Measurements from ENCODE around the gene NOL7.

The NOL7 gene

DNA sequence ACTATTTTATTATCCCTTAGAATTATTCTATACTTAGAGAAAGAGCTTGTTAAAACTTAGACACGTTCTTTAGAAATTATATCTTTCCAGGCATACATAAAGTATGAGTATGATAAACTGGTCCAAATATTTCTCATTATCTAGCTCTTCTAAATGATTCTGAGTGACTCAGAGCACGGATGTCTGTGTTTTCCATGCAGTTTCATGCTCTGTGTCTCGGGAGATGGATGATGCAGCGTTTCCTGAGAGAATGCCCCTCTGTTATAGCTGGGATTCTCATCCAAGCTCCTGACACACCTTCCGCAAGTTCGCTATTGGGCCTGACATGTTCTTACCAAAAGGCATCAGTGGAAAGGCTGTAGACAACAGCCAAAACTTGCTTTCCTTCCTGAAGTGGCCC lies 21.4 kb upstream of the NOL7 start:
- DNase-seq (ENCODE audit: low read depth in 2 of 3, low spot score in 2 of 3): no peak

DNA sequence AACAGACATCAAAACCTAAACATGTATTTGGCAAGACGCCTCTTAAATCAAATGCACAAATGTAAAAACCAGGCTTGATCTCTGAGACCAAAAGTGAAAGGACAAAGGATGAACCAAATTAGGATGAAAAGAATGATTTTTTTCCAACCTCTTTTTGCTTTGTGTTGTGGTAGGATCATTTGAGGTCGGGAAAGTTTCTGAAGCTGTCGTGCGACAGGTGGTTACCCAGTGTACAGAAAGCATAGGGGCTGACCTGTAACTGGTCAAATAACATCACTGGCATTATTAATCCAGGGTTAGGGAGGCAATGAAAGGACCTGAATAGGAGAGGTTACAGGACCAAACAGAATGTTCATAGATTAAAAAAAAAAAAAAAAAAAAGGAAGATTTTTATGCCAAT lies 18.1 kb upstream of the NOL7 start:
- no peak for DNase-seq (ENCODE audit: low read depth in 2 of 3, low spot score in 2 of 3)

DNA sequence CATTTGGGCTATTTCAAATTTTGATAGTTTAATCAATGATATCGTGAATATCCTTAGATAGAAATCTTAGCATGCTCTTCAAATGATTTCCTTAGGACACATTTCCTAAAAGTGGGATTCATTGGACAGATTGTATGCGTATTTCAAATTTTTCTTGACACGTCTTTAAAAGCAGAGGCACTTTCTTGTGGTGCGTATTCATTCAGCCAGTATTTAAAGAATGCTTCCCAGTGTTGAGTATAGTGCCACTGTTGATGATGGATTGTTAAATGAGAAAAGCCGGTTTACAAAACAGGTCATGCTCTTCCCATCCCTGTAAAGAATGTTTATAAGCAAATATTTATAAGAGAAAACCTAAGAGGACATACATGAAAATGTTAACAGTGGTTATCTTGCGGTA lies 15.1 kb upstream of the NOL7 start:
- no peak for DNase-seq (ENCODE audit: low read depth in 2 of 3, low spot score in 2 of 3)

DNA sequence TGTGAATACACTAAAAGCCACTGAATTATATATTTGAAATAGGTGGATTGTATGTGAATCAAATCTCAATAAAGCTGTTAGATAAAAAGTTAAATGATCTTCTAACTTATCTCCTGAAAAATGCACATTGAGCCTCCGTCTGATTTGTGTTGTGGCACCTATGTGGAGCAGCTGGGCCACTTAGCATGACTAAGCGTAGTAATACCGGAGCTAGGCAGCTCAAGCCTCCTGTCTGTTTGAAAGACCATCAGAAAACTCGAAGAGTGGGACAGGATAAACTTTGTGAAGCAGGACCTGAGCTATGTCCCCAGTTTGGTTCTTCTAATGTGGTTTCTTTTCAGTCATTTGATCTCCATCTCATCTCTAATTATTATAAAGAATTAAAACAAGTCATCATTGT lies 11.0 kb upstream of the NOL7 start:
- no peak for DNase-seq (ENCODE audit: low read depth in 2 of 3, low spot score in 2 of 3)

DNA sequence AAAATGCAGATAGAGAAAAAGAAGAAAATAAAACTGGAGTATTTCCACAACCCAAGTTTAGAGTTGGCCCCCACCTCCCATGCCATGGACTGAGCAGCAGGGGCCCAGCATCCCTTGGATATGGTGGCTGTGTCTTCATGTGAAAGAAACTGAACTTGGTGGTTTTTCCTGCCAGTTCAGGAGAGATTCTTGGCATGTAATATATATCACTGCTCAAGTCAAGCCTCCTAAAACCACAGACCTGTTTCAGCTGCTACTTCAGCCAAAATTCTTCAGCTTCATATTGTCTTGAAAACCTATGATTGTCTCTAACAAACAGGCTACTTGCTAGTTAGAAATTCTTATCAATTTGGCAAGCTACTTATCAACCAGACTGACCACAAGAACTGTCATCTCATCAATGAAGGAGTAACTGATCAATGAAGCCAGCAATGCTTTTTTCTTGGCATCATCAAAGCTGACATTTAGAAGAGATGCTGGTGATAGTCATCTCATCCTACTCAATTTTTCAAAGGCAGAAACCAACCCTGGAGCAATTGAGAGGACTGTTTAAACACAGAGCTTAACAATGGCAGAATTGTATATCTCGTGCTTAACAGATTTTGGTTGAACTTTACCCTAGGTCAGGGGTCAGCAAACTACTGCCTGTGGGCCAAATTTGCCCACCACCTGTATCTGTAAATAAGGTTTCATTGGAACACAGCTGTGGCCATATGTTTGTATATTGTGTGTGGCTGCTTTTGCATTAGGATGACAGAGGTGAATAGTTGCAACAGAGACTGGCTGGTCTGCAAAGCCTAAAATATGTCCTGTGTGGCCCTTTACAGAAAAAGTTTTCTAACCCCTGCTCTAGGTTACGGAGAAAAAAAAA lies 10.4 kb upstream of the NOL7 start:
- no peak for DNase-seq (ENCODE audit: low read depth in 2 of 3, low spot score in 2 of 3)

DNA sequence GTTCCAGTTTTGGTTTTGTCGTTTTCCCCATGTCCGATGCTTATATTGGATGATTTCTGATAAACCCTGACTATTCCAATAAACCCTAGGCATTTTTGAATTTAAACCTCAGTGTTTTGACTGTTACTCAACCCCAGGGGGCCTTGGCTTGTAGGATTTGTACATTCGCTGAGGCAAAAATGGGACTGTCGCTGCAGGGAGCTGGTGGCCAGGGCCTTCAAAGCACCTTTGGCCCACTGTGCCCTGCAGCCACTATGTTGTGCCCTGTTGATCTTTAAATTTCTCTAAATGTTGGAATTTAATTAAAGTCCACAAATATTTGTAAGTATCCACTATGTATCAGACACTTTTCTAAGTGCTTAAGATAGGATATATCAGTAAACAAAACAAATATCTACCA lies 9.5 kb upstream of the NOL7 start:
- no peak for DNase-seq (ENCODE audit: low read depth in 2 of 3, low spot score in 2 of 3)

DNA sequence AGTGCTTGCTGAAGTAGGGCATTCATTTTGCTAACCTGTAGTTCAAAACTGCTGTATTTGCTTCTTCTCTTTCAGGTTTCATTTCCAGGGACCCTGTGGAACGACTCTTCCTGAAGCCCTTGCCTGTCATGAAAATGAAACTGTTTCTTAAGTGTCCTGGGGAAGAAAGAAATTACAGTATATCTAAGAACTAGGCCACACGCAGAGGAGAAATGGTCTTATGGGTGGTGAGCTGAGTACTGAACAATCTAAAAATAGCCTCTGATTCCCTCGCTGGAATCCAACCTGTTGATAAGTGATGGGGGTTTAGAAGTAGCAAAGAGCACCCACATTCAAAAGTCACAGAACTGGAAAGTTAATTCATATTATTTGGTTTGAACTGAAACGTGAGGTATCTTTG lies 3.4 kb upstream of the NOL7 start:
- no peak for DNase-seq (ENCODE audit: low read depth in 2 of 3, low spot score in 2 of 3)

DNA sequence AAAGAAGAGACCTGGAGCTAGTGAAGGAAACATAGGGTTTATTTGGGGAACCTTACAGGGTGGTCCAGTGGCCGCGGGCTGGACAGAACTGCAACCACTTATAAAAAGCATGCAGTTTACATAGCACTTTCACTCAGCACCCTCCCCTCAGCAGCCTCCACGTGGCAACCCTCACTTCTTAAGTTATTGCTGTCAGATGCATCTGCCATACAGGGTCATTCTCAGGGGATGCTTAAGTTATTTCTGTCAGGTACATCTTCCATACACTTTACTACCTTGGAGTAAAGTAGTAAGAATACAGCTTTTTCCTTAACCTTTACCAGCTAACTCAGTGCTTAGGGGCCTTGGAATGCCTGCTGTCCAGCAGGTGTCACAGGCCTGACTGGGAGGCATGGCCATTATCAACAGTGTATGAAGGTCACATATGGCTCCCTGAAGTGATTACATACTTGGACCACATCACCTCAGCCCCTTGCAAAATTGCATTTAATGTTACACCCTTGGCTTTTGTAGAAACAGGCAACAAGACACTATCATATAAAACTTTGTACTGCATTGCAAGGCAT lies 2.0 kb upstream of the NOL7 start:
- no peak for DNase-seq (ENCODE audit: low read depth in 2 of 3, low spot score in 2 of 3)

DNA sequence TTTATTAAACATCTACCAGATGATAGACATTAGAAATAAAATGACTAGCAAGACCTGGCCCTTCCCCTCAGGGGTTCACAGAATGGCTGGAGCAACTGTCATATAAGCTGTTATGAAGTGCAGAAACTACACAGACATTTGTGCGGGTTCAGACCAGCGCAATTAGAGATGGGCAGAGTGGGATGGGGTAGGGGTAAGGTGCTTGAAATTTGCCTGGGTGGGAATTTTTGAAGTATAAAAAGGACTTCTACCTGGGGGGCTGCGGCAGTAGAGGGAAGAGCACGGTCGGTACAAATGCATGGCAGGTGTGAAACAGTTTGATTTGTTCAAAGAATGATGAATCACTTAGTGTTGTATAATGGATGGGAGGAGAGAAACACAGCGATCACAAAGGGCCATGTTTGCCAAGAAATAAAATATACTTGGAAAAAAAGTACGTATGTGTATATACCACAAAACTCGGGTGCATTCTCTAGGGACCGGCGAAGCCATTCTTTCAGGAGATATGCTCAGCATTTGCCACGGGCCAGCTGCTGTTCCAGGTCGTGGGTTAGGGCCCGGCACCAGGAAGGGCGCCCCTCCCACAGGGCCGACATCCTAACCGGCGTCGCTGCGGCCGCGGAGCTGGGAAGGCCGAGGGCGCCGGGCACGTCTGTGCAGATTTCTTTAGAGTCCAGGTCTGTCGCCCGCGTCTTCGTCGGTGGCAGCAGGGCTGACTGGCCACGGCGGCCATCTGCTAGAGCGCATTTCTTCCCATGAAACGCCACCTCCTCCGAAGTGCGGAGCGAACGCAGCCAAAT lies 809 bp upstream of the NOL7 start:
- DNase-seq (ENCODE audit: low read depth in 2 of 3, low spot score in 2 of 3): no peak

DNA sequence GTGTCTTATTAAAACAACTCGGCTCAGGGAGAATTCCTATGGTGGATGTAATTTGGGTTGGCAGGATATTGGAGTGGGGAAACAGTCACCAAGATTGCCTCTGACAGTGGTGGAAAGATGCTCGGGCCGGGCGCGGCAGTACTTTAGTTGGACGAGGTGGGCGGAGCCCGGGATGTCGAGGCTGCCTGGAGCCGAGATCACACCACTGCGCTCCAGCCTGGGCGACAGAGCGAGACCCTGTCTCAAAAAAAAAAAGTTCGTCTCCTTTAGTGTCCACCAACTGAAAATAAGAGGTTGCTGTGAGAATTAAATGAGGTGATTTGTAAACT lies 621 bp downstream of the NOL7 start:
- DNase-seq (ENCODE audit: low read depth in 2 of 3, low spot score in 2 of 3): no peak

DNA sequence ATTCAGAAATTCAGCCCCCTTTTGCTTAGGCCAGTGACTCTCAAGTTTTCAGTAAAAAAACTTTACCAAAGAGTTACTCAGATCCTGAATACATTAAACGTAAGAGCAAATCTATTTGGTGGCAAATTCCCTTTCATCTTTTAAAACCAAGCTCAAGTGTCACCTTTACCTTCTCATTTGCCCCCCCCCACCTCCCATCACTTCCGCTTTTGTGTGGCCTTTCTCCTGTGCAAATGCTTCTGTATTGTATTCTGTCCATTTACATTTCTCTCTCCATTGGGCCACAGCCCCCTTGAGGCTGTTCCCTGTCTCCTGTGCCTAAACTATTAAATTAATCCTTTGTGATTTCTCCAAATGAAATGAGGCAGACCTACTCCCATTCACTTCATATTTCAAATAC lies 1.9 kb downstream of the NOL7 start:
- no peak for DNase-seq (ENCODE audit: low read depth in 2 of 3, low spot score in 2 of 3)

DNA sequence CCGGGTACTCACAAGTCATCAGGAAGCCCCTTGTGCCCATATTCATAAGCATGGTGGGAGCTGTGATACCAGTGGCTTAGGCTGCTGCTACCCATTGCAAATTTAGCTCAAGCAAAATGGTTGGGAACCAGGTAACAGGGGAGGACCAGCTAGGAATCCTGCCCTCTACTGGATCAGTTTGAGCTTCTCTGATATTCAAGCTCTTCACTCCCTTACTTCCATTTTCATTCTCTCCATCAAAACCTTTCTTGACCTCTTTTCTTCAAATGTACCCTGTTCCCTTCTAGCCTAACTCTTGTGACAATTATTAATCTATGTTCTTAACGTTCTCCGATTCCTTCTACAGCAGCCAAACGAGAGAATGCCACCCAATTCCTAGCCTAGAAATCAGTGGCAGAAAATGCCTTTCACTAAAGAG lies 9.7 kb downstream of the NOL7 start:
- DNase-seq (ENCODE audit: low read depth in 2 of 3, low spot score in 2 of 3): no peak

DNA sequence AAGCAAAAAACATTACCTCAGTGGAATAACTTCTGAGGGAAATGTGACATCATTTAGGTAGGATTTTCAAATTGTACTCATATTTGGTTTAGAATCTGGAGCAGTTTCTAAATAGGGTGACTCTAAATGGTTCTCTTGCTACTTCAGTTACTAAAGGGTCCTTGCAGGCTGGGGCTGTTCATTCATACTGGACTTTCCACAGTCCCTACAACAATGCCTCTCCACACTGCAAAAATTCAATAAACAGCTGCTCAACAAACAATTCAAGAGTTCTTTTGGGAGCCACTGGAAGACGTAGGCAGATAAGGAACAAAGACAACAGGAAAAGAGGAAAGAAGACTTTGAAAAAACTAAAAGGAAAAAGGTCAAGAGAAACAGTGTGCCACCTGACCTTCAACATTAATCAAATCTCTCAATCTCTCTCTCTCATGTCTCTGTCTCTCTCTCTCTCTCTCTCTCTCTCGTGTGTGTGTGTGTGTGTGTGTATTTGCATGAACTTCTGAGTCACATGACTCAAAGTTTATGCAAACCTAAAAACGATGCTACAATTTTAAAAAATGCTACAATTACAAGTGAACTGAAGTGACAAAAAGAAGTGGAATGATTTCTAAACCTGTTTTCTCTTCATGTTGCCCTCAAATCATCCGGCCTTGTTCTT lies 14.5 kb downstream of the NOL7 start:
- no peak for DNase-seq (ENCODE audit: low read depth in 2 of 3, low spot score in 2 of 3)

DNA sequence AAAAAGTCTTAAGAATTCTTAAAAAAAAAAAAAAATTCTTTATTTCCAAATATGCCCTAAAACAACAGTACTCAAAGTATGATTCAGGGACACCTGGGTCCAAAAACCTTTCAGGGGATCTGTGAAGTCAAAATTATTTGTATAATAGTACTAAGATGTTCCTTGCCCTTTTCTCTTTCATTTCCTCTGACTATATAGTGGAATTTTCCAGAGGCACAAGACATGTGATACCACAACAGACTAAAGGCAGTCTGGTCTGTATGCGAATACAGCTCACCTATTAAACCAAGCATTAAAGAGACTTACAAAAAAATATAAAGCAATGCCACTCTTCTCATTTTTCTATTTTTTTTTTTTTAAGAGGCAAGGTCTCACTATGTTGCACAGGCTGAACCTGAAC lies 15.4 kb downstream of the NOL7 start:
- DNase-seq (ENCODE audit: low read depth in 2 of 3, low spot score in 2 of 3): no peak

DNA sequence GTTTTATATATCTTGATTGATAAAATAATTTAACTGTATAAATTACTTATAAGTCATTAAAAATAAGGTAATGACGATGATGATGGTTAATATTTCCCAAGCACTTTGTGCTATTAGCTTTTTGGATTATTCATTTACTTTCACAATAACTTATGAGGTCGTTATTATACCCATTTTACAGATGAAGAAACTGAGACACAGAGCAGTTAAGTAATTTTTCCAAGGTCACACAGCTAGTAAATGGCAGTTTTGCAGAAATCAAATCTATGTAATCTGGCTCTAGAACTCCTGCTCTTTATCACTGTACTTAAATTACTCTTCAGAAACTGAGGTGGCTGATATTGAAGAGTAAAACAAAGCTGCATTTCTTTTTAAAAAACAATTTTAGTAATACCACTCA lies 18.2 kb downstream of the NOL7 start:
- no peak for DNase-seq (ENCODE audit: low read depth in 2 of 3, low spot score in 2 of 3)

DNA sequence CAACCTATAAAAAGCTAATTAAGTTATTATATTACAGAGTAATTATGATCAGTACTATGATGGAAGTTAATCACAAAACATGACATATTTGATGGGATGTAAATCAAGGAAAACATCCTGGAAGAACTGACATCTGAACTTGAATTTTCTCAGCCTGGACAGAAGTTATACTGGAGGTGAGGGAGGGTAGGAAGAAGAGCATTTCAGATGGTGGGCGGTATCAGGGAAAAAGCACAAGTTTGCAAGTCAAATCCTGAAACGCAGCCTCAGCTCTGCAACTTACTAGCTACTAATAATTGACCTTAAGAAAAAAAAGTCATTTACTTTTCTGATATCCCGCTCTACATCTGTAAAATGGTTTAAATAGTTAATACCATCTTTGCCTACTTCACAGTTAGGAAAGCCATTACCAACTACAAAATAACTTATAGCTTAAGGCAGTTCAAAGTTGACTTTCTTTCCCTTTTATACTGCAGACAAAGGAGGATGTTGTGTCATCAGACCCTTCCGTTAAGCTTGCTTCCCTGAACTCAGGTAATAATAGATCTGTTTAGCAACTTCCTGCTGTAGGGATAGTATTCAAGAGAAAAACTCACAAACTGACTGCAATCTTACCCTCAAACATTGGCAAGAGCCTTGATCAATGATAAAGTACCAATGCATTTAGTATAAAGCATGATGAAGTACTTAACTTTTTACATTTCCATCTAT lies 21.0 kb downstream of the NOL7 start:
- no peak for DNase-seq (ENCODE audit: low read depth in 2 of 3, low spot score in 2 of 3)

DNA sequence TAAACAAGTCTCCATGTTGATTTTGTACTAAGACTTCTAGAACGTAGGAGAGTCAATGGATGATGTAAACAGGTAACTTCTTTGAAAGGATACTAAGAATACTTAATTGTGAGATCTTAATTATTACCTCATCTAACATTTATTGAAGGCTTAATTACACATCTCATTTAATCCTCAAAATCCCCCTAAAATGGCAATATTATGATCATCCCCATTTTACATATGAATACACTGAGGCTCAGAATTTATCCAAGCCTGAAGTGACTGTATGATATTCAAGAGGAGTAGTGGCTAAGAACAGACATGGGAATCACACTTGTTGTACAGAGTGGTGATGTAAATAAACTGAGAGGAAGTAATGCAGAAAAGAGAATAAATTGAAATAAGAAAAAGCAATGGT lies 22.9 kb downstream of the NOL7 start:
- no peak for DNase-seq (ENCODE audit: low read depth in 2 of 3, low spot score in 2 of 3)

DNA sequence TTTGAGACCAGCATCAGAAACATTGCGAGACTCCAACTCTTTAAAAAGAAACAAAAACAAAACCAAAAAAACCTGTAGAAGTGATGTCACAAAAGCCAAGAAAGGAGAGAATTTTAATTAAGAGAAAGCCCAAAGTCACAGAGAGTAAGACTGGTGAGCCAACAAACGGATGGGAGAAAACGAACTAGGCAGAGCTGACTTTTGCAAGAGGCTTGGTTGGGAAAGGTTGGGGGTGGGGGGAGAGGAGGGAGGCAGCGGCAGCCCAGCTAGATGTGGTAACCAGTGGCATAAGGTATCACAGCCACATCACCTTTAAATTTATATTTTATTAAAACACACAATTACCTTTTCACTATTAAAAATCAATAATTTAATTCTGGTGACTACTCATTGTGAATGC lies 23.5 kb downstream of the NOL7 start:
- DNase-seq (ENCODE audit: low read depth in 2 of 3, low spot score in 2 of 3): no peak

DNA sequence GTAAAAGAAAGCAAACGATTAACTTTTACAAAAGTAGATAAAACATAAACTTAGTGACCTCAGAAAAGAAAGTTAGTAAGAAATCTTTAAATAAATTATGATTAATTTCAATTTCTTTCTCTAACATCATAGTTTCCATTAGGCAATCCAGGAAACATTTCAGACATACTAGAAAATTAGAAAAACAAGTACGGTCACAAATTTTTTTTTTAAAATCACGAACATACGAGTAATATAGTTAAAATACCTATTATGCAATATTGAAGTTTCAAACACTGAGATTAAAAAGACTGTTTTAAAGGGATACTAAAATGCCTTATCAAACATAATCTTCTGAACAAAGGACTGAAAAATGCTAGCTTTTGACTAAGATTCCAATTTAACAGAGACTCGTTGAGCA lies 26.2 kb downstream of the NOL7 start:
- DNase-seq (ENCODE audit: low read depth in 2 of 3, low spot score in 2 of 3): no peak

DNA sequence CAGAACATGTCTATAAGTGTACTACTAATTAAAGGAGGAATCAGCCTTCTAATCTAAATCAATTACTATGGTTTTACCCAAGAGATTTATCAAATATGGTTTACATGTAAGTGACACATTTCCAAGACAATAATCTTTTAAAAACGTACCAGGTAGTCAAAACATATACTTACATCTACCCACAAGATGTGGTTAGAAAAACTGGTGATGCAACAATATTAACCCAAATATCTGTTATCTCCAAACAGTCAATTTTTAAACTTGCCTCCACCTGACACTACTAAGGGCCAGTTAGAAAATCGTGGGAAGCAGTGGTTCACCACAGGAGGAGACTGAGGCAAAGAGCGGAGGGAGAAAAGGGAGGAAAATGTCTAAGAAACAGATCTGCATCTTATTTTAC lies 28.0 kb downstream of the NOL7 start:
- DNase-seq (ENCODE audit: low read depth in 2 of 3, low spot score in 2 of 3): no peak

DNA sequence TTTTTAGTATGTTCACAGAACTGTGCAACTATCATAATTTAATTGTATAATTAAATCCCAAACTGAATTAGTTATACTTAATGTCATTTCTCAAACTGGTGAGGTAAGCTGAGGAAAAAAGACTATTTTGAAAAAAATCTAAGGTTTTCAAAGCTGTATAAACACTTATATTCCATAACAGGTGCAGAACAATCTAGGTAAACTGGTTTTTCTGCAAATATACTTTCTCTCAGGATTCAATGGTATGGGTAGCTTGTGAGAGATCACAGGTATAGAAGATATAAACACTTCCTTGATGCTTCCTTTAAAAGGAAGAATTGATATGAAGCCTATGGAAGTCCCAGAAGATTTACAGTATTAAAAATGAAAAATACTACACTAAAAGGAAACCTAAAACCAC lies 33.7 kb downstream of the NOL7 start:
- no peak for DNase-seq (ENCODE audit: low read depth in 2 of 3, low spot score in 2 of 3)
